Sigmoid colon (tissue), 4 donors: Measurements from ENCODE around the gene KISS1R.

Experiments
- EP300 ChIP-seq, 4 donors: sonication (generic); formaldehyde crosslinking; IDR thresholded peaks; one replicate each; pipeline ENCODE4 v1.6.1; 2017; ENCODE audit warnings: antibody characterized with exemption in 4 of 4
- POLR2A ChIP-seq, 2 donors: fragments of 450-650 bp; IDR thresholded peaks; one replicate each; pipeline ENCODE4 v1.6.1; 2016; ENCODE audit warnings: antibody characterized with exemption in 2 of 2, mild to moderate bottlenecking in 2 of 2, moderate library complexity in 2 of 2
- TF ChIP-seq, protein P1 (sequence below), 4 experiments: fragments of 450-650 bp in 3 of 4; fragments of 200-600 bp in 1 of 4; IDR thresholded peaks; one replicate each; pipeline ENCODE4 v1.5.1; 2016 to 2019; ENCODE audit warnings: antibody characterized with exemption in 4 of 4, mild to moderate bottlenecking in 3 of 4, moderate library complexity in 2 of 4

DNA sequence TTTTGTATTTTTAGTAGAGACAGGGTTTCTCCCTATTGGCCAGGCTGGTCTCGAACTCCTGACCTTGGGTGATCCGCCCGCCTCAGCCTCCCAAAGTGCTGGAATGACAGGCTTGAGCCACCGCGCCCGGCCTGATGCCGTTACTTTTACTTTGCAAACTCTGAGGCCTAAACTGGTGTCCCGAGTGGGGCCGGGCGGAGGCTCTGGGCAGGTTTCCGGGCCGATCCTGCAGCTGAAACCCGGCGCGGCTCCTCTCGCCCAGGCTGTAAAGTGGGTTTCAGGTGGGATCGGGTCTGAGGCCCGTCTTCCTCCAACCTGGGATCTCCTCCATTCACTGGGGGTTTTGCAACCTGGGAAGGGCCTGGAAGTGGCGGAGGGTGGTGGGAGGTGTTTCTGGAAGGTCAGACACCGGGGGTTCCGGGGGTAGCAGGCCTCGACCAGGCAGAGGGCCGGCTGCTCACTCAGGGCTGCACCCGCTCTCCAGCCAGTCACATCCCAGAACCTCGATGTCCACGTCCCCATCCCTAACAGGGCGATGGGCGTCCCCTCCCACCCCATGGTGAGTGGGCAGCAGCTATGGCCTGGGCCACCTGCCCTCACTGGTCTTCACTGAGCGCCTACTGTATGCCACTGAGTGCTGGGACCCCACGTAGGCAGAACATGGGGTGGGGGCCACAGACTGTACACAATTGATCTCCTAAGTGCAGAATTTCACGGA, 45.7 kb downstream of the KISS1R start:
- TF ChIP-seq, protein P1, sequence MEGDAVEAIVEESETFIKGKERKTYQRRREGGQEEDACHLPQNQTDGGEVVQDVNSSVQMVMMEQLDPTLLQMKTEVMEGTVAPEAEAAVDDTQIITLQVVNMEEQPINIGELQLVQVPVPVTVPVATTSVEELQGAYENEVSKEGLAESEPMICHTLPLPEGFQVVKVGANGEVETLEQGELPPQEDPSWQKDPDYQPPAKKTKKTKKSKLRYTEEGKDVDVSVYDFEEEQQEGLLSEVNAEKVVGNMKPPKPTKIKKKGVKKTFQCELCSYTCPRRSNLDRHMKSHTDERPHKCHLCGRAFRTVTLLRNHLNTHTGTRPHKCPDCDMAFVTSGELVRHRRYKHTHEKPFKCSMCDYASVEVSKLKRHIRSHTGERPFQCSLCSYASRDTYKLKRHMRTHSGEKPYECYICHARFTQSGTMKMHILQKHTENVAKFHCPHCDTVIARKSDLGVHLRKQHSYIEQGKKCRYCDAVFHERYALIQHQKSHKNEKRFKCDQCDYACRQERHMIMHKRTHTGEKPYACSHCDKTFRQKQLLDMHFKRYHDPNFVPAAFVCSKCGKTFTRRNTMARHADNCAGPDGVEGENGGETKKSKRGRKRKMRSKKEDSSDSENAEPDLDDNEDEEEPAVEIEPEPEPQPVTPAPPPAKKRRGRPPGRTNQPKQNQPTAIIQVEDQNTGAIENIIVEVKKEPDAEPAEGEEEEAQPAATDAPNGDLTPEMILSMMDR (IDR thresholded peaks at IDR 0.05), result no peak
- no peak for TF ChIP-seq POLR2A (IDR thresholded peaks at IDR 0.05)
- TF ChIP-seq EP300 (IDR thresholded peaks at IDR 0.05), result no peak
